HEK293T (cell line): ENCODE data around the gene CFAP45.

Source experiments
- FOXM1 ChIP-seq: fragments of 450-650 bp; IDR thresholded peaks from 2 replicates; pipeline ENCODE4 v1.6.1; 2017; ENCODE audit warnings: mild to moderate bottlenecking, borderline replicate concordance
- SP1 ChIP-seq: fragments of 450-650 bp; IDR thresholded peaks from 2 replicates; pipeline ENCODE4 v1.6.1; 2017

GRCh38 chr1:159828581-159829272 is 71.2 kb downstream of the CFAP45 start:
- TF ChIP-seq FOXM1 (no peak), SP1 (no peak)
